Ureter (tissue), 1 donor: ENCODE results near the gene IL21R. TPM values are rescaled to one million over a fixed set of nuclear protein-coding genes. Genes with fewer than 3 reads are reported as not detected.
"Not testable (repeated sequence)": the region's sequence is repeated elsewhere in the genome, so short reads cannot be mapped to it uniquely, and the experiment has no call there.

Experiments used
- DNase-seq: peaks from one replicate; pipeline ENCODE4 v3.0.0-alpha.2; 2020; ENCODE audit warnings: low spot score
- total RNA-seq: library from RNA; stranded (reverse); gene quantifications from one replicate; pipeline ENCODE4 v1.2.4, GENCODE V29; 2023
- donor health status: DM: yes; HTN: yes; CAD: no.

IL21R gene
- total RNA-seq, 1 donor from 2014 or later: 0.60 TPM

- DNase-seq: no peak
These were observed 988 bp upstream of the IL21R start for GRCh38 chr16:27400751-27401620.

GRCh38 chr16:27402569-27402963, 592 bp downstream of the IL21R start:
- no peak for DNase-seq

- no peak for DNase-seq
These were observed 1.1 kb downstream of the IL21R start for GRCh38 chr16:27402964-27403600.

DNA sequence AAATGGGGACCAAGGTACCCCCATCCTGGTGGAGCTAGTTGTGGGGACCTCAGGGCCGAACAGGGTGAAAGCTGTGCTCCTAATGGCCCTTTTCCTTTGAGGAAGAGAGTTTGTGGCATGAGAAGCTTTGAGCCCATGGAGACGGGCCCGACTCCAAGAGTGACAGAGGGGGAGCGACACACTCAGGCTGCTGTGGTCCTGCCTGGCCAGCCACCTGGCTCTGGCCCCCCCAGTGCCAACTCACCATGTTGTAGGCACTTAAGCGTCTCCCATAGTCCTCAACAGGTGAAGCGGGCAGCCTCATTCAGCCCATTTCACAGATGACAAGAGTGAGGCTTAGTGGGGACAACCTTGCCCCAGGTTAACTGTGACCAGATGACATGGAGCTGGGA, 1.6 kb downstream of the IL21R start:
- no peak for DNase-seq

DNA sequence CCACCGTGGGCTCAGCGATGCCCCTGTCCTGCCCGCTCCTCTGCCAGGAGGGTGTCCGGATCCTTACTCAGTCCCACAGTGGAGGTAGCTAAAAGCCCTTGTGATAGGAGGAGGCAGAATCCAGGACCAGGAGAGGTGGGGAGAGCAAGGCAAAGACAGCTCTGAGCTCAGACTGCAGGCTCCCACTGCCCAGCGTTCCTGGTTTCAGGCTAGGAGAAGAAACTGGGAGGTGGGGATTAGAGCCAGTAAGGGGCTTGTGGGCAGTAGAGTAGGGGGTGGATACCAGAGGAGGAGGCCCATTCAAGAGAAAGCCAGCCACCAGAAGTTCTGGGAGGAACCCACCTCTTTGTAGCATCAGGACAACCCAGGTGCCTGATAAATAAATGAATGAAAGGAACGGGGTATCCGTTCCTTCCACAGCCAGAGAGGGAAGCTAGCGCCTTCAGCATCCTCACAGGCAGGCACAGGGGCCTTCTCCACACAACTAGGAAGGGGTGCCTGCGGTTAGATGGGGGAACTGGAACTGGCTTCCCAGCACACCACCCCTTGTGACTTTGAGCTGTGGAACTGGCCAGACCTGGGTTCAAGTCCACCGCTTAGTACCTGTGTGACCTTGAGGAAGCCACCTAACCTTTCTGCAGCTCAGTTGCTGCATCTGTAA, 2.3 kb downstream of the IL21R start:
- DNase-seq: no peak

- no peak for DNase-seq
These were observed 3.8 kb downstream of the IL21R start for GRCh38 chr16:27405546-27406451.

GRCh38 chr16:27406511-27407128, 4.6 kb downstream of the IL21R start:
- DNase-seq: no peak

DNA sequence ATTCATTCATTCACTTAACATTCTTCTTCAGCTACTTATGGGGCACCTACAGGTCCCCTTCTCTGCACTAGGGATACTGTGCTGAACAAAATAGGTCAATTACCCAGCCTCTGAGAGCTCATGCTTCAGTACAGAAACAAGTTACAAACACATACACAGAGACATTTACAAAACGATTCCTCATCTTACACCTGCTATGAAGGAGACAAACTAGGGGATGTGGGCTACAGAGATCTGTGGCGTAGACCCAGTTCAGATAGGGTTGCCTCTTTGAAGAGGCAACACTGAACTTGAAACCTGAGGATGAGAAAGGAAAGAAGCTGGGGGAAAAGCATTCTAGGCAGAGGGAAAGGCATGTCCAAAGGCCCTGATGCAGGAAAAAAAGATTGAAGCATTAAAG, 5.2 kb downstream of the IL21R start:
- no peak for DNase-seq

DNA sequence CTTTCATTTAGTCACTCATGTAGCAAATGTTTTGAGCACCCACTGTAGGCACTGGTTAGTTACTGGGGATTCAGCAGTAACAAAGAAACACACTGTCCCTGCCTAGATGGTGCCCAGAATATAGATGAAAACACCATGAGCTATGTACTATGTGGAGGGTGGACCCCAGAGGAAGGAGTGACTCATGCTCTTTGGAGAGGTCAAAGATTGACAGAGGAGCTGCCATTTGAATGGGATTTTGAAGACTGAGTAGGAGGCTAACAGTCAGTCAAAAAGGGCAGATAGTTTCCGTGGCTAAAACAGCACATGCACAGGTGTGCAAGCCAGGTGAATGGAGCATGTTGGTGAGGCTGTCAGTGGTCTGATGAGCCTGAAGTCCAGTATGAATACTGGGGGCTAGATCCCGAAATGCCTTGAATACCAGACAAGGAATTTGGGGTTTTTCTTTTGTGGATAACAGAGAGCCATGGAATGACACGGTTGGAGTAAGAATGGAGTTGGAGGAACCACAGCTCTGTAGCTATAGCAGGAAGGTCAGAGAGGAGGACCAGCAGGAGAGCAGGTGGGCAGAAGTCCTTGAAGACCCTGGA, 6.1 kb downstream of the IL21R start:
- no peak for DNase-seq

DNA sequence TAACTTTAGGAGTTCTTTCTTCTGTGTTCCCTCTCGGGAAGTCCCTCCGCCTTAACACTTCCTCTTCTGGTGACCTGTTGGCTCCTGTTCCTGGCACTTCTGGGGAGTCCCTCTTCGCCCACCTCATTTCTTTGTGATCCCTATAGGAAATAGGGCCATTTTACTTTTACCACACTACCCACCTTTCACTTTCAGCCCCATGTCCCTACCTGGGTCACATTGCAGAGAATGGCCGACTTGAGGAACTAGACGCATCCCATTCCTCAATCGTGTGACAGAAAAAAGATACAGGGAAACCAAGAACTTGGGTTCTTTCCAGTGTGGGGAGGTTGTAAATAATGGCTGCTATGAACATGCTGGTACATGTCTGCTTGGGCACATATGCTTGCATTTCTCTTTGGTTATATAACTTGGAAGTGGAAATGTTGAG, 6.6 kb downstream of the IL21R start:
- DNase-seq: no peak

DNA sequence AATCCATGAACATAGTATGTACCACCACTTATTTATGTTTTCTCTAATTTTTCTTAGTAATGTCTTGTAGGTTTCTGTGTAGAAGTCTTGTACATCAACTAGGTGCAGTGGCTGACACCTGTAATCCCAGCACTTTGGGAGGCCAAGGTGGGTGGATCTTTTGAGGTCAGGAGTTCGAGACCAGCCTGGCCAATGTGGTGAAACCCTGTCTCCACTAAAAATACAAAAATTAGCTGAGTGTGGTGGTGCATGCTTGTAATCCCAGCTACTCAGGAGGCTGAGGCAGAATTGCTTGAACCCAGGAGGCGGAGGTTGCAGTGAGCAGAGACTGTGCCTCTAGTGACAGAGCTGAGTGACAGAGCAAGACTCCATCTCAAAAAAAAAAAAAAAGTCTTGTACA, 8.0 kb downstream of the IL21R start:
- DNase-seq: not testable (repeated sequence)

DNA sequence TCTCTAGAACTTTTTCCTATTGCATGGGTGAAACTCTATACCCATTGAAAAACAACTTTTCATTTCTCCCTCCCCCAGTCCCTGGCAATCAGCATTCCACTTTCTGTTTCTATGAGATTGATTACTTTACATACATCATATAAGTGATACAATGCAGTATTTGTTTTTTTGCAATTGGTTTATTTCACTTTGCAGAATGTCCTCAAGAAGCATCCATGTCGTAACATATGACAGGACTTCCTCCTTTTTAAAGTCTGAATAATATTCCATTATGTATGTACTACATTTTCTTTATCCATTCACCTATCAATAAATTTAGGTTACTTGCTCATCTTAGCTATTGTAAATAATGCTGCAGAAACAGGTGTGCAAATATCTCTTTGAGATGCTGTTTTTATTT, 8.8 kb downstream of the IL21R start:
- DNase-seq: no peak

GRCh38 chr16:27413956-27414355, 12.0 kb downstream of the IL21R start:
- DNase-seq: no peak

DNA sequence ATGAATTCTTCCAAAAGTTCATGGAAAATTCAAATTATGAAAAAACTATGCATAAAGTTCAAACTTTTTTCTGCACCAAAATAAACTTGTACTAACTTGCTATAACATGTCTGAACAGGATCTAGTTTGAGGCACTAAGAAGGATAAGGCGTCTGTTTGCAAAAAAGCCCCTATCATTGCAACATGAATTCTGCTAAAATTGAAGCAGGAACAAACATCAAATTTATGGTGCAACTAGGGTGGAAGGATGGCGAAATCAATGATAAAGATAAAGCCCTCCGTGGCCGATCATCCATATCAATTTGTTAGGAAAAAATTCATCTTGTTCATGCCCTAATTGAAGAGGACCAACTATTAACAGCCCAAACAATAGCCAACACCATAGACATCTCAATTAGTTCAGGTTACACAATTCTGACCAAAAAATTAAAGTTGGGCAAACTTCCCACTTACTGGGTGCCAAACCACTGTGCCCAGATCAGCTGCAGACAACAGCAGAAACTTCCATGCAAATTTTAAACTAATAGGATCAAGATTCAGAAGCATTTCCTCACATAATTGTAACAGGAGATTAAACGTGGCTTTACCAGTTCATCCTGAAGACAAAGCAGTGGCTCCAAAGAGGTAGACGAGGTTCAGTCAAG, 12.9 kb downstream of the IL21R start:
- no peak for DNase-seq

DNA sequence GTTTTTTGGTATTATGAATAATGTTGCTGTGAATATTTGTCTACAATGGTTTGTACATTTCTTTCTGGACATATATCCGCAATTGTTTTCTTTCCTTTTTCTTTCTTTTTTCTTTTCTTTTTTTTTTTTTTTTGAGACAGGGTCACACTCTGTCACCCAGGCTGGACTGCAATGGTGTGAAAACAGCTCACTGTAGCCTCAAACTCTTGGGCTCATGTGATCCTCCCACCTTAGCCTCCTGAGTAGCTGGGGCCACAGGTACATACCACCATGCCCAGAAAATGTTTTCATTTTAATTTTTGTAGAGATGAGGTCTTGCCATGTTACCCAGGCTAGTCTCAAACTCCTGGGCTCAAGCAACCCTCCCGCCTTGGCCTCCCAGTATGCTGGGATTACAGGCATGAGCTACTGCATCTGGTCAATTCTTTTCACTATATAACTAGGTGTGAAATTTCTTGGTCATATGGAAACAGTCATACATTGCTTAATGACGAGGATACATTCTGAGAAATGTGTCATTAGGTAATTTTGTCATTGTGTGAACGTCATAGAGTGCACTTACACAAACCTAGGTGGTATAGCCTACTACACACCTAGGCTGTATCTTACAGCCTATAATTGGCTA, 15.2 kb downstream of the IL21R start:
- DNase-seq: no peak

- no peak for DNase-seq
These were observed 20.2 kb downstream of the IL21R start for GRCh38 chr16:27421961-27422740.

DNA sequence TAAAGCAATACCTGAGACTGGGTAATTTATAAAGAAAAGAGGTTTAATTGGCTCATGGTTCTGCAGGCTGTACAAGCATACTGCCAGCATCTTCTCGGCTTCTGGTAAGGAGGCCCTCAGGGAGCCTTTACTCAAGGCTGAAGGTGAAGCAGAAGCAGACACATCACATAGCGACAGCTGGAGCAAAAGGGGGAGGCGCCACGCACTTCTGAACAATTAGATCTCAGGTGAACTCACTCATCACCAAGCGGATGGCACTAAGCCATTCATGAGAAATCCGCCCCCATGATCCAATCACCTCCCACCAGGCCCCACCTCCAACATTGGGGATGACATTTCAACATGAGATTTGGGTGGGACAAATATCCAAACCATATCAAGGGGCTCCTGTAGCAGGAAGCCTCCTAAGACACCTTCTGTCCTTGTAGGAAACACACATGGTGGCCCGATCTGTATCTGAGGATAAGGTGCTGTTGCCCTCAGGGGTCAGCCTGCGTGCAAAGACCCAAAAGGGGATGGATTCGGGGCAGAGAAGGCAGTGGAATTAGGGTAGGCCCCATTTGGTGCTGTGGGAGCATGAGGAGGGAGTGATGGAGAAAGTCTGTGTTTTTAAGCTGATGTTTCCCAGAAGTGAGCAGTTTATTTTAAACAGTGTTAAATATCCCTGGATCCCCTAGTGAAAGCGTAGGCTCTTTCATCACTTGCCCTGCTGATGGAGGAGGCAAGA, 23.0 kb downstream of the IL21R start:
- peak; percentile 14 for DNase-seq

DNA sequence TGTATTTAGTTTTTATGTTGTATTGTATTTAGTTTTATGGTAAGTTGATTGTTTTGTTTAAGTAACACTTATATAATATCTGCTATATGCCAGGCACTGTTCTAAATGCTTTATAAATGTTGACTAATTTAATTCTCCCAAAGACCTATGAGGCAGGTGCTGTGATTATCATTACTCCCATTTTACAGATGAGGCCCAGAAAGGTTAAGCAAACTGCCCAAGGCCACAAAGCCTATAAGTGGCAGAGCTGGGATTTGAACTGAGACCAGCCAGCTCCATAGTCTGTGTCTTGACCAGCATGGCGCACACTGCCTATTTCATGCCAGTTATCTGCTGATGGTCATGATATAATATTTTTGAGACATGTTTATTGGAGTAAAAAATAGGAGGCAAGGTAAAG, 24.0 kb downstream of the IL21R start:
- no peak for DNase-seq
